Stimulated activated CD4-positive, alpha-beta T cell treated with anti-CD3 and anti-CD28 coated beads, Interleukin-12 subunit alpha, Interleukin-12 subunit beta, amount 100 ng/mL, for 48 hours (primary cell): ENCODE data around the gene ECM2.

ENCODE experiments used
- DNase-seq, 3 donors: peaks; one replicate each; pipeline ENCODE4 v3.0.0-alpha.2; 2020; ENCODE audit warnings: low read depth in 2 of 3, low spot score in 1 of 3

ECM2 gene

DNA sequence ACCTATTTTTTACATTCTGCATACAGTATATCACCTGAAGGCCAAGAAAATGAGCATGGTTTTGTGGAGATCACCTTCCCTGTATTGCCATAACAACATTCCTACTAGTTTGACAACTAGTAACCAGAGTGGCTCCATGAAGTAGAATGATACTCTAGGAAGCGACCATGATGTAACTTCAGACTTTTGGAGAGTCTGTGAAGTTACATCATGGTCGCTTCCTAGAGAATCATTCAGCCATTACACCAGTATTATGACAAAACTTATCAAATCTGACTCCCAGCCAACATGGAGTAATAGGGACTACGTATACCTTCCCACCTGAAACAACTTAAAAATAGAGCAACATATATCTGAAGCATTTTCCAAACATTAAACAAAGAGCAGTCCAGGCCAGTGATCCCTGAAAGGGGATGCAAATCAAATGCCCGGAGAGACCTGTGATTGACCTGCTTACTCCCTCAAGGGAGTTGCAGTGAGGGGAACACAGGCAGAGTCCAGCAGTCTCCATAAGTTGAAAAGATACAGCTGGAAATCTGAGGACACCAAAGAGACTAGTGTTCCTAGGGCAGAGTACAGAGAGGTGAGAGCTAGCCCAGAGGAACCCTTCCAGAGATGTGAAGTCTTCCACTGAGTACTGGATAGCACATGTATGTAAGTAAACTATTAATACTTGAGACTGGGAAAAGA, 7.8 kb downstream of the ECM2 start:
- no peak for DNase-seq

DNA sequence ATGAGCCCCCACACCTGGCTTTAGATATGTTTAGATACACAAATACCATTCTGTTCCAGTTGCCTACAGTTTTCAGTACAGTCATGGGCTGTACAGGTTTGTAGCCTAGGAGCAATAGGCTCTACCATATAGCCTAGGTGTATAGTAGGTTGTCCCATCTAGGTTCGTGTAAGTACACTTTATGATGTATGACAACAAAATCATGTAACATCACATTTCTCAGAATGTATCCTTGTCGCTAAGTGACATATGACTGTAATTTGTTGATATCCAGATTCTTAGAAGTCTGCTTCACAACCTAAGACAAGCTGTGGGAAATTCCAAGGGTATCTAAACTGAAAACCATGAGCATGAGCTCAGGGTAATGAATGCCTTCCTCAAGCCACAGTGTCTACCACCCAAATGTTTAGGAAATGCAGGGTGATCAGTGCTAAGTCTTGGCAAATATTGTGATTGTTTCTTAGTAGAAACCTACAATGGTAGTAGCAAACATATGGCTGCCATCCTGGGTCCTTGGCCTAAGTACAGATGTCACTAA, 8.4 kb downstream of the ECM2 start:
- DNase-seq = no peak

DNA sequence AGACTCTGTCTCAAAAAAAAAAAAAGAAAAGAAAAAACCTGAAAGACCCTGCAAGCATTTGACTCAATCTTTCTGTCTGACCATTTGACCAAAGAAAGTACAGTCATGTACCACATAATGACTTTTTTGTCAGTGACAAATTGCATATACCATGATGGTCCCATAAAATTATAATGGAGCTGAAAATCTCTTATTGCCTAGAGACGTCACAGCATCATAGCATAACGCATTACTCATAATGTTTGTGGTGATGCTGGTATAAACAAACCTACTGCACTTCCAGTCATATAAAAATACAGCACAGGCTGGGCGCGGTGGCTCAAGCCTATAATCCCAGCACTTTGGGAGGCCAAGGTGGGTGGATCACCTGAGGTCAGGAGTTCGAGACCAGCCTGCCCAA, 10.5 kb downstream of the ECM2 start:
- no peak for DNase-seq

DNA sequence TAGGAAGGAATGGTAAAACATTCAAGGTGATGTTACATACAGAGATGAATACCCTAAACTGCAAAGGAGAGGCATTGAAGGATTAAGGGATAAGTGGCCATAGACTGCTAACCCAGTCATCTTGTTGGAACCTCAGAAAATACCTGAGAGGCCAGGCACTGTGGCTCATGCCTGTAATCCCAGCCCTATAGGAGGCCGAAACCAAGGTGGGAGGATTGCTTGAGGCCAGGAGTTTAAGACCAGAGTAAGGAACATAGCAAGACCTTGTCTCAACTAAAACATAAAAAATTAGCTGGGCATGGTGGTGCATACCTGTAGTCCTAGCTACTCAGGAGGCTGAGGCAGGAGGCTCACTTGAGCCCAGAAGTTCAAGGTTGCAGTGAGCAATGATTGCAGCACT, 10.9 kb downstream of the ECM2 start:
- DNase-seq = no peak

DNA sequence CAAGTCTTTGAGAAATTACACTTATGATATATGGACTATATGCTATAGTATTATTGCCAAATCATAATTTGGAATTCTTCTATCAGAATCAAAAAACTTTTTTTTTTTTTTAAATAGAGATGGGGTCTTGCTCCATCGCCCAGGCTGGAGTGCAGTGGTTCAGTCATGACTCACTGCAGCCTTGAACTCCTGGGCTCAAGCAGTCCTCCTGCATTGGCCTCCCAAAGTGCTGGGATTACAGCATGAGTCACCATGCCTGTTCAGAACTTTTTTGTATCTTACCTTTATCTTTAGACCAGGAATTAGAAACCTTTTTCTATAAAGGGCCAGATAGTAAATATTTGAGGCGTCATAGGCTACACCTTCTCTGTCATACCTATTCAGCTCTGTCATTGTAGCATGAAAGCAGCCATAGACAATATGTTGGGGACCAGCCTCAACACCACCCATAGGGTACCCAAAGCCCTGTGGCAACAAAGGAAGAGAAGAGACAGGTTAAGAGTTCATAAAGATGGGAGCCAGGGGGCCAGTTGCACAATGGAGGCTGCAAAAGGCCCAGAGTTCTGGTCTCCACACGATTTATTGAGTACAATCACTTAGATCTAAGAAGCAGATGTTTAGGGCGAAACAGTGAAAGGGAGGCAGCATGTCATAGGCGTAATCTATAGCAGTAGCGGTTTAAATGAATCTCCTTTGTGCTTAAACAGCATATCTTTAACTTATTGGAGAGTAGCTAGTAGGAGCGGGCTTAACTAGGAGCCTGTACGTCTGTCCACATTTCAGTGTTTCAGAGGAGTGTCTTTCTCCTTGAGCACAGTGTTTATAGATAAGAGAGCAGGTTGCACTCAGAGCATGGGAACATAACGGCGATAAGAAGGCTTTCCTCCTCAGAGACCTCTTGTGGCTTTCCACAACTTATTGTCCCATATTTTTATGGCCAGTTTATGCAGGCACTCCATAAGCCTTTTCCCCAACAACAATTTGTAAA, 12.5 kb downstream of the ECM2 start:
- DNase-seq = no peak

DNA sequence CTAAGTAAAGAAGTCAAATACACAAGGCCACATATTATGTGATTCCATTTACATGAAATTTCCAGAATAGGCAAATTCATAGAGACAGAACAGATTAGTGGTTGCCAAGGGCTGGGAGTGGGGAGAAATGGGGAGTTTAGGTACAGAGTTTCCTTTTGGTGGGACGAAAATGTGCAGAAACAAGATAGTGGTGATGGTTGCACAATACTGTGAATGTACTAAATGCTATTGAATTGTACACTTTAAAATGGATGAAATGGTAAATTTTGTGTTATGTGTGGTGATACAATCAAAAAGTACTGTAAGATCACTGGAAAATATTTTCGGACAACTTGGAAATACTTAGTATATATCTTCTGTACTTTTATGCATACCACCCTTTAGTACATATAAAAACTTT, 15.0 kb downstream of the ECM2 start:
- DNase-seq = no peak

DNA sequence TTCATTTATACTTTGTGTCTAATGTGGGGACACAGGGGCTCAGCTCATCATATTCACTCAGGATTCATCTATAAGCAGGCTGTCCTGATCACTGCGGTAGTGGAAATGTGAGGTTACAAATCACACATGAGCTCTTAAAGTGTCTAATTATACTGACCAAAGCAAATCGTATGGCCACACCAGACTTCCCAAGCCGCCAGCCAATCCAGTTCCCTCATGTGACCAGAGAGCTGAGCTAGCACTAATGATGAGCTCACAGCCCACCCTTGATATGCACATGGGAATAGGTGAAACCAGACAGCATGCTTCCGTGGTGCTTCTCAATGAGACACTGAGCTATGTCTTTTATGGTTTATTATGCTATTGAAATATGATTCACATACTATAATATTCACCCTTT, 17.6 kb downstream of the ECM2 start:
- DNase-seq = no peak

DNA sequence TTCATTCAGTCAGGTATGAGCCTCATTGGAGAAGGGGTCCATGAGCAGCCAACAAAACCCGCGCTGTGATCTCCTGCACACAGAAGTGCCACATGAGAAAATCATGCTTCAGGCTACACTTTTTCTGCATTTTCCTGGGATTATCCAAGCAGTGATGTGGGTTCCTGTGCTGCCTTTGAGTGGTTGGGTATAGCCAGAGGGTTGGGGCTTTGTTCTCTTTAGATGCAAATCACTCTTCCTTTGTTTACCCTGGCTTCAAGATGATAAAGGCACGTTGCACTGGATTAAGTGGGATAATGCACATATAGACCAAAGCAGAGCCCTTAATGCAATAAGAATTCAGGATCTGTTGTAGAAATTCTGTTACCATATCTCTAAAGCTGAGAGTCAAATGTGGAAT, 18.7 kb downstream of the ECM2 start:
- no peak for DNase-seq

DNA sequence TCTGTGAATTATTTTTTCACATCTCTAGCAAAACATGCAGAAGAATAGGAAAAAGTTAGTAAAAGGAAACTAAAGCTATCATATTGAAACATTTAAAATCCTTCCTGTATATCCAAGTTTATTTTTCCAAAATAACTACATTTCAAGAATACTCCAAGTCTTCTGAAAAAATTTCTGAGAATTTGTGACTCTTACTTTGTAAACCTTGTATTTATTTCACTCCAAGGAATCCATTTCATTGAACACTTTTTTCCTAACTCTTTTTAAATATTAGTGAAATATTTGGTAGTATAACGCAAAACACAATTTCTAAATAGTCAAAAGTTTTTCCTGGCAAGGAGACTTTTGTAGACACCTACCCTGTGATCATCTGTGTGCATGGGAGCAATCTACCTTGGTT, 19.3 kb downstream of the ECM2 start:
- no peak for DNase-seq

DNA sequence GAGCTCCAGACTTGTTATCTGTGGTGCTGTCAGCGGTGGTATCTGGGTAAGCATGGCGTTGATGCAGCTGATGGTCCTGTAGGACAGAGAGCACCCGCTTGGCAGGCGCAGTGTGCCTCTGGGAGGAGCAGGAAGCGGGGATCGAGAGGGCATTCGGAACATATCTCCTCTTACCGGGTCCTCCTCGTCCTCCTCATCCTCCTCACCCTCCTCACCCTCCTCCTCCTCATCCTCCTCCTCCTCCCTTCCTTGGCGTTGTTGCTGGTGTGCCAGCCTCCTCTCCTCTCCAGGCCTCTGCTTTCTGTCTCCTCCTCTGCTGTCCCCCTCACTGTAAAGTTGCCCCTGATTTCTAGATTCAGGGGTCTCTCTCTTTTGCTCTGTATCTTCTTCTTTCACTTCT, 21.2 kb downstream of the ECM2 start:
- DNase-seq = no peak

DNA sequence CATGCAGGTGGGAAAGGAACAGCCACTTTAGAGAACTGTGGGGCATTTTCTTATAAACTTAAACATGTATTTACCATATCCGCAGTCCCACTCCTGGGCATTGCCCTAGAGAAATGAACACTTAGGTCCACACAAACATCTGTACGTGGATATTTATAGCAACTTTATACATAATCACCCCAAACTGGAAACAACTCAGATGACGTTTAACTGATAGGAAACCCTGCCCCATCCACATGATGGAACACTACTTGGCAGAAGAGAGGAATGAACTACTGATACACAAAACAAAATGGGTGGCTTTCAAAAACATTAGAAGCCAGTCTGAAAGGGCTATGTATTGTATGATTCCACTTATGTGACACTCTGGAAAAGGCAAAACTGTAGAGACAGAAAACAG, 22.4 kb downstream of the ECM2 start:
- no peak for DNase-seq

DNA sequence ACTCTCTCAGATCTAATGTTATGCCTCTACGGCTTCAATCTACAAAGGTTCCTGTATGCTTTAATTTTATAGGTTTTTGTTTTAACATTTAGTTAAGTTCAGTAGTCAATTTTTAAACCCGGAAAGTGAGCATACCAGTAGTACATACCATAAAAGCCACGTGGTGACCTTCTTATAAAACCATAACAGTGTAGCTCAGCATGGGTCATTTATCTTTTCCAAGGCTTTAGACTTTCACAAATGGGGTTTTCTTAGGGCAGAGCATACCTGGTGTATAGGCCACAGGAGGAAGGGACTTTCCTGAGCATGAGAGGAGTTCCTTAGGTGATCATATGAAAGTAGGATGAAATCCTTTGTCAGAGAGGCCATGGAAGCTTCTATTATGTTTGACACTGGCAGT, 23.2 kb downstream of the ECM2 start:
- DNase-seq = no peak

DNA sequence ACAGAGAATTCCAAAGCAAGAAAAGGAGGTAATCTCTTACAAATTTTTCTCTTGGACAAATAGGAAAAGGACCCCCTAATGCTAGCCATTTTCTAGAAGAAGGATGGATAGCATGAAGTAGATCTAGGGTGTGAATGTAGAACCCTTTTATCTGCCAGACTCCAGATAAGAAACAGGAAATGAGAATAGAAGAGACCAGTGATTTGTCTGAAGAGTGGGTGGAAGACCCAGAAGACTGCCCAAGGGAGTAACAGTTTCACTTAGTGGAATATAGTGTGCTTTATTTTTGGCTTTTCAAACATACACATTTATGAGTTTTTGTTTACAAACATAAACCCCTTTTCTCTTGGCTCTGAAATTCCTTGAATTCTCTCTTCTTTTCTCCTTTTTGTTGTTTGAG, 25.0 kb downstream of the ECM2 start:
- DNase-seq = no peak

DNA sequence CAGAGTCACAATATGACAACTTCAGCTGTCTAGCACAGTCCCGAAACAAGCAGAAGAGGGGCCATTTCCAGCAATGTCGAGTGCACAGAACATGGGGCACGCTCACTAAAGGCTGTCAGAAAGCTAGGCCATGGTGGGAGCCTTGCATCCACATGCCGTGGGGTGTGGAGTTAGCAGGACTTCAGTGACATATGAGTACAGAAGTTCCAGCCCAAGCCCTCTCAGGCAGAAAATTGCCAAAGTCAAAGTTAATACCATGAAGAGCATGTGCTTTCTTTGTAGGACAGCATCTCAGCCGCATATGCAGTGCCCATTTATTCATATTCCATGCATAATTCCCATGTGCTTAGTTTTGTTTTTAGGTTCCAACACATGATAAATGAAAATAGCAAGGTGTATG, 26.7 kb downstream of the ECM2 start:
- no peak for DNase-seq

DNA sequence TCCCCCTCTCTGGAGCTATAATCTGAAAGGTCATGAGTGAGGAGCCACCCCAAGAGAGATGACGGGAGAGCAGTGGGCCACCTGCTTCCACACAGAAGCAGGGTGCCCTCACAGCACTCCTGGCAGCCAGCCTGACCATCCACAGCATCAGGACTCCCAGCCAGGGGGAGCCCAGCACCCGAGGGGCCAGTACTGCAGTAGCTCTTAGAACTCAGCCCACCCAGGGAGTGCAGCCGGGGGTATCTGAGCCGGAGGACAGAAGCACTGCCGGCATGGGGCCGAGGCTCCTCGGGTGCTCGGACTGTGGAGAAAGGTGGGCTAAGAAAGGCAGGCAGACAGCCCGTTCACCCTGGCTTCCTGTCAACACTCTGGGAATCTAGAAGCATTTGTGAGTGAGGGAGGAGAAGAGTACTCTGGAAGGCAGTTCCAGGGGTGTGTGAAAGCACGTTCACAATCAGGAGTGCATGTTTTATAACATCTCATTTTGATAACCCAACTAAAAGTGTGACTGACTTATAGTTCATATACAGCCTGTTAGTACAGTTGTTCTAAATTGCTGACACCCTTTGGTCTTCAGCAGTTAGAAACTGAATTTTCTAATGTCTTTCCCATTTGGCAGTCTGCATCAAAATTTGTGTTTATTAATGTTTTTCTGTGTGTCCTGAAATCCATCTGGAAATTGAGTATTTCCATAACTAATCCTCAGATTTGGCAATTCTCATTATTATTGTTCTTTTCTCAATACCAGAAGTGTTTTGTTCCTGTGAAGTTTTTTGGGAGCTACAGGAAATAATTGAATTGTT, 27.6 kb downstream of the ECM2 start:
- DNase-seq = no peak

DNA sequence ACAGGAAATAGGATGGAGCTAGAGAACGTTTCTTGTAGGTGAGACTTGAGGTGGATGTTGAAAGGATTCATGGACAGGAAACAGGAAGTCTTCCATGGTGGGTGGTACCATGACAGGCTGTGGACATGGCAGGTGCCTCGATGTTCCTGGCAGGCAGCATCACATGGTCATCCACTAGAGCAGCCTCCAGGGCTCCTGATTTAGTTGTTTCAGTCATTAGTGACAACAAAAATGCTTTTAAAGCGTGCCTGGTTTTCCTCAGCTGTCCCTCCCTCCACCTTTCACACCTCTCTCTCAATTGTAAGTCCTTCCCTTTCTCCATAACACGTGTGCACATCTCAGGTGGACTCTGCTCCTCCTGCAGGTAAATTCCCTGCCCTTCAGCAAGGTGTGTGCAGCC, 28.3 kb downstream of the ECM2 start:
- no peak for DNase-seq

DNA sequence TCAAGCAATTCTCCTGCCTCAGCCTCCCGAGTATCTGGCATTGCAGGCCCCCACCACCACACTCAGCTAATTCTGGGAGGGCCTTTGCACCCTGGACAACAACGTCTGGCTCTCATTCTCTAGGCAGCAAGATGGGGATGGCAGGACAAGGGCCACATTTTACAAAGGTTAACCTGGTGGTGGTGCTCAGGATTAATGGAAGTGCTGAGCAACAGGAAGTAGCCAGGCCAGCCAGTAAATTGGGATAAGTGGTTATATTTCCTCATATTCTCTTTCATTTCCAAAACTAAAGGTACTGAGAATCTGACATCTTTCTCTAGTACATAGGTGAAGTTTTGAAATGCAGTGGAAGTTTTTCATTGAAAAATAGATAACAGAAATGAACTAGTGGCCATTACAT, 28.8 kb downstream of the ECM2 start:
- no peak for DNase-seq

DNA sequence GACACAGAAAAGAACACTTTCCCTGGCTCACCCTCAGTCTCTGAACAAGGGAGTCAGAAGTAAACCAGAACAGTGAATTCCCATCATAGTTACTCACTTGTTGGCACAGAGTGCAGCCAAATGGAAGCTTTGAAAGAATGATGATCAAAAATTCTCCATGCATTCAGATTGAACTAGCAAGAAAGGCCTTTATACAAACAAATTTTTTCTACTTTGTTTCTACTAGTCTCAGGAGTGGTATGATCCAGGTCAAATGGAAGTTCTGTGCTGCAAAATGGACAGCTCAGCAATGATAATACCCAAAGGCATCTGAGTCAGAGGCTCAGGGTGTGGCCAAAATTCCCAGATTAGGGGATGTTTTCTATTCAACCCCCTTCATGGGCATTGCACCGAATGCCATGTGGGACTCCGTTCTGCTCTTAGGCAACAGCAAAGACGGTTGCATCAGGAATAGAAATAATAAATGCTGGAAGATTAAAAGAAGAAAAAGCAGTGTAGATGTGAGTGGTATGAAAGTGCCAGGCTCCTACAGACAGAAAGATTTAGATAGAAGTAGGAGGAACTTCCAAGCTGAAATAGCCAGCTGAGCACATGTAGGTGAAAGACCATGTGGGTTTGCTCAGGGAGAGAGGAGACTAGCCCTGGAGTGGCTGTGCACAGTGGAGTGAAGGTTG, 29.5 kb downstream of the ECM2 start:
- no peak for DNase-seq

DNA sequence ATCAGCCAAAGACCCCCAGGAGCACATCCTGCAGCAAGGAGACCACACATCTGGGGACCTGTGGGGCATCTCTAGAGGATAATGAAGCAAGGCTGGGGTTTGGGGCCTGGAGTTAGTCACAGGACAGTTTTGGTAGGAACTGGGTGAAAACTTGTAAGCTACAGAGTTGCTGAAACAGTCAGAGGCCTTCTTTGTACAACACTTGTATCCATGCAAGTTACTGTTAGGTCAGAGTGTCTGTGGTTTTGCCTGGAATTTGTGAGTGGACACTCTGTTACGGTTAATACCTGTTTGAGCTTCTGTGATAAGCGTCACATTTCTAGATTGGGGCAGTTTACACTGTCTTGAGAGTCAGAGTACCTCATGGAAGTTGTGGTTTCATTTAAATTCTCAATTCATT, 30.9 kb downstream of the ECM2 start:
- no peak for DNase-seq

DNA sequence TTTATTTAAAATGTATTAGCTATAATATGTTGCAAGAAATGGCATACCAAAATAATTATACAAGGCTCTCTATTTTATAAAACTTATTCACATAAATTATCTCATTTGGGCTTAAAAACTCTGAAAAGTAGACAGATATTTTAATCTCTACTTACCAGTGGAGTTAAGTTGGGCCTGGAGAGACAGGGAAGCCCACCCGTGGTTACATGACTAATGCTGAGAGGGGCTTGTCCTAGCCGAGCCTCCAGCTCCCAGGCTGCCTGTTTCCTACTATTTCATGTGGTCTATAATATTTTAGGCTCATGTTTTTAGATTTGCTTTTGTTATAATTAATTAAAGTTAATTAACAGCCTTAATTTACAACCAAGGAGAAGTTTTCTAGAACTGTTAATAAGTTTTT, 32.6 kb downstream of the ECM2 start:
- no peak for DNase-seq
